SK-N-SH treated with all-trans-retinoic acid at 6 μM for 48 hours (cell line): ENCODE data around the gene HIVEP2.

Source experiments
- ATAC-seq: fragments of 200-7000 bp; cut with Tn5 transposase; 3 replicates; pipeline ENCODE4 v1.9.1; 2020; ENCODE audit warnings: mild to moderate bottlenecking, moderate library complexity
- ARNTL ChIP-seq: fragments of 450-650 bp; formaldehyde crosslinking; IDR thresholded peaks from 2 replicates; pipeline ENCODE4 v1.5.0; 2020; ENCODE audit warnings: low read depth, mild to moderate bottlenecking, moderate library complexity, borderline replicate concordance
- BACH2 ChIP-seq: fragments of 250-450 bp; sonication (Bioruptor Pico); IDR thresholded peaks from 2 replicates; pipeline ENCODE4 v1.9.0; 2021; ENCODE audit warnings: mild to moderate bottlenecking, borderline replicate concordance
- CREB5 ChIP-seq: fragments of 250-450 bp; sonication (Bioruptor Pico); IDR thresholded peaks from 2 replicates; pipeline ENCODE4 v1.5.1; 2020; ENCODE audit warnings: low read depth, mild to moderate bottlenecking, moderate library complexity
- CSDC2 ChIP-seq: fragments of 250-450 bp; sonication (Bioruptor Pico); IDR thresholded peaks from 2 replicates; pipeline ENCODE4 v1.5.0; 2020; ENCODE audit warnings: mild to moderate bottlenecking, moderate library complexity
- ESRRG ChIP-seq: fragments of 250-450 bp; sonication (Bioruptor Pico); IDR thresholded peaks from 2 replicates; pipeline ENCODE4 v1.6.1; 2021; ENCODE audit warnings: mild to moderate bottlenecking
- GLIS3 ChIP-seq: fragments of 250-450 bp; sonication (Bioruptor Pico); IDR thresholded peaks from 2 replicates; pipeline ENCODE4 v1.5.0; 2020; ENCODE audit warnings: mild to moderate bottlenecking, moderate library complexity
- ISL1 ChIP-seq: fragments of 250-450 bp; sonication (Bioruptor Pico); IDR thresholded peaks from 2 replicates; pipeline ENCODE4 v2.1.2; 2022; ENCODE audit warnings: mild to moderate bottlenecking, moderate library complexity
- PPARA ChIP-seq: fragments of 250-450 bp; sonication (Bioruptor Pico); IDR thresholded peaks from 2 replicates; pipeline ENCODE4 v1.5.0; 2020; ENCODE audit warnings: mild to moderate bottlenecking, borderline replicate concordance
- RARB ChIP-seq: fragments of 250-450 bp; sonication (Bioruptor Pico); IDR thresholded peaks from 2 replicates; pipeline ENCODE4 v1.8.0; 2021; ENCODE audit warnings: mild to moderate bottlenecking, moderate library complexity
- SNAI2 ChIP-seq: fragments of 250-450 bp; sonication (Bioruptor Pico); IDR thresholded peaks from 2 replicates; pipeline ENCODE4 v1.5.0; 2020; ENCODE audit warnings: mild to moderate bottlenecking, moderate library complexity
- TCF4 ChIP-seq: fragments of 250-450 bp; sonication (Bioruptor Pico); IDR thresholded peaks from 2 replicates; pipeline ENCODE4 v1.8.0; 2021; ENCODE audit warnings: mild to moderate bottlenecking, moderate library complexity, borderline replicate concordance
- TOX ChIP-seq: fragments of 250-450 bp; sonication (Bioruptor Pico); IDR thresholded peaks from 2 replicates; pipeline ENCODE4 v1.8.0; 2021; ENCODE audit warnings: mild to moderate bottlenecking, moderate library complexity, borderline replicate concordance
- ZC3H10 ChIP-seq: fragments of 250-450 bp; sonication (Bioruptor Pico); IDR thresholded peaks from 2 replicates; pipeline ENCODE4 v1.5.1; 2021; ENCODE audit warnings: mild to moderate bottlenecking, moderate library complexity
- ZNF70 ChIP-seq: fragments of 450-650 bp; formaldehyde crosslinking; IDR thresholded peaks from 2 replicates; pipeline ENCODE4 v1.5.0; 2020; ENCODE audit warnings: mild to moderate bottlenecking, moderate library complexity
- ZNF8 ChIP-seq: fragments of 450-650 bp; formaldehyde crosslinking; IDR thresholded peaks from 2 replicates; pipeline ENCODE4 v1.5.0; 2020; ENCODE audit warnings: mild to moderate bottlenecking, moderate library complexity
- TF ChIP-seq, protein P1 (sequence below): fragments of 250-450 bp; sonication (Bioruptor Pico); IDR thresholded peaks from 2 replicates; pipeline ENCODE4 v1.8.0; 2020; ENCODE audit warnings: mild to moderate bottlenecking, moderate library complexity, borderline replicate concordance
- TF ChIP-seq, protein P2 (sequence below): fragments of 250-450 bp; sonication (Bioruptor Pico); IDR thresholded peaks from 2 replicates; pipeline ENCODE4 v1.8.0; 2021; ENCODE audit warnings: low read depth, mild to moderate bottlenecking, moderate library complexity, borderline replicate concordance
- TF ChIP-seq, protein P3 (sequence below): fragments of 250-450 bp; sonication (Bioruptor Pico); IDR thresholded peaks from 2 replicates; pipeline ENCODE4 v1.5.1; 2021; ENCODE audit warnings: mild to moderate bottlenecking, moderate library complexity

HIVEP2 gene

DNA sequence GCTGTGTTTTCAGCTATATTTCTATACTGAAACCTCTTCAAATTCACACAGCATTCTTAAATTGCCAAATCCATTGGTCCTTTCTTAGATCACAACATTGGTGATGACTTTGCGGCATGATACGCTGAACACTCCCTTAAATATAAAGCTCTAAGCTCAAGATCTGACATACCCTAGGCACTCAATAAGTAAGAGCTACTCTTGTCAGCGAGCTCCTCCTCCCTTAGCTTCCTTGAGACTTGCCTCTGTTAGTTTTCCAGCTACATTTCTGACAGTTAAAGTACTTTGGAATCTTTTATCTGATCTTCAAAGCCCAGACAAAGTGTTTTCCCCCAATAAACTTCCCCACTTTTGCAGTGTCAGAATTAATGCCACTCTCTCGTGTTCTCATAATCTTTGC lies 117.0 kb downstream of the HIVEP2 start (continued):
- TF ChIP-seq, protein P1, sequence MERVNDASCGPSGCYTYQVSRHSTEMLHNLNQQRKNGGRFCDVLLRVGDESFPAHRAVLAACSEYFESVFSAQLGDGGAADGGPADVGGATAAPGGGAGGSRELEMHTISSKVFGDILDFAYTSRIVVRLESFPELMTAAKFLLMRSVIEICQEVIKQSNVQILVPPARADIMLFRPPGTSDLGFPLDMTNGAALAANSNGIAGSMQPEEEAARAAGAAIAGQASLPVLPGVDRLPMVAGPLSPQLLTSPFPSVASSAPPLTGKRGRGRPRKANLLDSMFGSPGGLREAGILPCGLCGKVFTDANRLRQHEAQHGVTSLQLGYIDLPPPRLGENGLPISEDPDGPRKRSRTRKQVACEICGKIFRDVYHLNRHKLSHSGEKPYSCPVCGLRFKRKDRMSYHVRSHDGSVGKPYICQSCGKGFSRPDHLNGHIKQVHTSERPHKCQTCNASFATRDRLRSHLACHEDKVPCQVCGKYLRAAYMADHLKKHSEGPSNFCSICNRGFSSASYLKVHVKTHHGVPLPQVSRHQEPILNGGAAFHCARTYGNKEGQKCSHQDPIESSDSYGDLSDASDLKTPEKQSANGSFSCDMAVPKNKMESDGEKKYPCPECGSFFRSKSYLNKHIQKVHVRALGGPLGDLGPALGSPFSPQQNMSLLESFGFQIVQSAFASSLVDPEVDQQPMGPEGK (CRISPR knock-in tag) = no peak

DNA sequence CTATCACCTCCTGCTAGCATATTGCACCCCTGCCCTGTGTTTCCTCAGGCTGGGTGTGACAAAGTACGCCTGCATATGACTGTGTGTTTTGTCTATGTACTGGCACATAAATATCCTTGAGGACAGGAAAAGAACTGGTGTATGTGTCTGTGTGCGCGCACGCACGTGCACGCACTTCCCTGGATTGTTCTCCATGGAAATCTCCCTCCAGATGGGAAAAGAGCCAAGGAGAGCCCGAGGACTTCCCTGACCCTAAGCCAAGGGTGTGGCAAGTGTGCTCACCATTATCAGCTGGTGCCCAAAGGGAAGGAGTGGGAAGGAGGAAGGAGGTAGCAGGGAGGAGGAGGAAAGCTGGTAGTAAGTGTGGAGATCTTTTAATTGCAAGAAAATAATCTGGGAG lies 117.6 kb downstream of the HIVEP2 start:
- TF ChIP-seq ZNF8 (CRISPR knock-in tag) (no peak), ARNTL (no peak), ZC3H10 (CRISPR knock-in tag) (no peak), CSDC2 (no peak), GLIS3 (CRISPR knock-in tag) (no peak), TCF4 (CRISPR knock-in tag) (no peak)
- TF ChIP-seq, protein P2, sequence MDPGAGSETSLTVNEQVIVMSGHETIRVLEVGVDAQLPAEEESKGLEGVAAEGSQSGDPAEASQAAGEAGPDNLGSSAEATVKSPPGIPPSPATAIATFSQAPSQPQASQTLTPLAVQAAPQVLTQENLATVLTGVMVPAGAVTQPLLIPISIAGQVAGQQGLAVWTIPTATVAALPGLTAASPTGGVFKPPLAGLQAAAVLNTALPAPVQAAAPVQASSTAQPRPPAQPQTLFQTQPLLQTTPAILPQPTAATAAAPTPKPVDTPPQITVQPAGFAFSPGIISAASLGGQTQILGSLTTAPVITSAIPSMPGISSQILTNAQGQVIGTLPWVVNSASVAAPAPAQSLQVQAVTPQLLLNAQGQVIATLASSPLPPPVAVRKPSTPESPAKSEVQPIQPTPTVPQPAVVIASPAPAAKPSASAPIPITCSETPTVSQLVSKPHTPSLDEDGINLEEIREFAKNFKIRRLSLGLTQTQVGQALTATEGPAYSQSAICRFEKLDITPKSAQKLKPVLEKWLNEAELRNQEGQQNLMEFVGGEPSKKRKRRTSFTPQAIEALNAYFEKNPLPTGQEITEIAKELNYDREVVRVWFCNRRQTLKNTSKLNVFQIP = no peak
- ATAC-seq = no peak

DNA sequence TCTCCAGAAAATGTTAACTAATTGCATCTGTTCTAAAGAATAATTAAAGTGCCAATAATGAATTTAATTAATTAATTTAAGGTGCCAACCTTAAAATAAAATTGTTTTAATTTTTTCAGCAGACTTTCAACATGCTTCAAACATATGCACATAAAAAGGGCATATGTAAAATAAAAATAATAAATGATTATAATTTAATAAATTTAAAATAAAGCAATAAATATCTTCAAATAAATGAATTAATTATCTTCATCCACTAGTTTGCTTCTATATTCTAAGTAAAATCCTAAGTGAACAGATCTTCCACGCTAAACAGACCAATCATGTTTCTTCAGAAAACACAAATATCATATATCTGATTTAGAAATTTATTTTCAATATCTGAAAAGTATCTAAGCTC lies 119.2 kb downstream of the HIVEP2 start:
- TF ChIP-seq ESRRG (CRISPR knock-in tag) = no peak
- no peak for TF ChIP-seq SNAI2 (CRISPR knock-in tag)
- TF ChIP-seq BACH2 (CRISPR knock-in tag) = no peak
- TF ChIP-seq CREB5 = no peak
- TF ChIP-seq GLIS3 (CRISPR knock-in tag) = no peak
- TF ChIP-seq CSDC2 = no peak
- TF ChIP-seq, protein P1 (CRISPR knock-in tag) = no peak
- no peak for TF ChIP-seq ZNF70
- ATAC-seq = no peak

GRCh38 chr6:142824426-142824825 lies 120.5 kb downstream of the HIVEP2 start:
- ATAC-seq = no peak; the same call in 2 of the 3 replicates

More at GRCh38 chr6:142824426-142824825, 120.5 kb downstream of the HIVEP2 start:
- TF ChIP-seq TOX (CRISPR knock-in tag) = no peak
- TF ChIP-seq ISL1 (CRISPR knock-in tag) = no peak
- TF ChIP-seq TCF4 (CRISPR knock-in tag) = no peak
- TF ChIP-seq SNAI2 (CRISPR knock-in tag) = no peak
- TF ChIP-seq CSDC2 = no peak
- no peak for TF ChIP-seq PPARA (CRISPR knock-in tag)
- no peak for TF ChIP-seq ARNTL
- TF ChIP-seq BACH2 (CRISPR knock-in tag) = no peak
- no peak for TF ChIP-seq ZC3H10 (CRISPR knock-in tag)
- no peak for TF ChIP-seq ZNF8 (CRISPR knock-in tag)
- TF ChIP-seq, protein P2 = no peak
- no peak for TF ChIP-seq RARB (CRISPR knock-in tag)
- TF ChIP-seq, protein P3, sequence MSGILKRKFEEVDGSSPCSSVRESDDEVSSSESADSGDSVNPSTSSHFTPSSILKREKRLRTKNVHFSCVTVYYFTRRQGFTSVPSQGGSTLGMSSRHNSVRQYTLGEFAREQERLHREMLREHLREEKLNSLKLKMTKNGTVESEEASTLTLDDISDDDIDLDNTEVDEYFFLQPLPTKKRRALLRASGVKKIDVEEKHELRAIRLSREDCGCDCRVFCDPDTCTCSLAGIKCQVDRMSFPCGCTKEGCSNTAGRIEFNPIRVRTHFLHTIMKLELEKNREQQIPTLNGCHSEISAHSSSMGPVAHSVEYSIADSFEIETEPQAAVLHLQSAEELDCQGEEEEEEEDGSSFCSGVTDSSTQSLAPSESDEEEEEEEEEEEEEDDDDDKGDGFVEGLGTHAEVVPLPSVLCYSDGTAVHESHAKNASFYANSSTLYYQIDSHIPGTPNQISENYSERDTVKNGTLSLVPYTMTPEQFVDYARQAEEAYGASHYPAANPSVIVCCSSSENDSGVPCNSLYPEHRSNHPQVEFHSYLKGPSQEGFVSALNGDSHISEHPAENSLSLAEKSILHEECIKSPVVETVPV (CRISPR knock-in tag) = no peak
- TF ChIP-seq, all 23 proteins: peak for 0
